Chondrocyte (in vitro differentiated cells): ENCODE data around the gene NPC1L1. TPM values are rescaled to one million over a fixed set of nuclear protein-coding genes. Genes with fewer than 3 reads are reported as not detected.
A peak's percentile ranks its signal among the peaks of the same experiment; 100 is the strongest.

Source experiments
- DNase-seq: peaks from one replicate; pipeline ENCODE4 v3.0.0; 2021; ENCODE audit warnings: mixed read lengths, low spot score
- H3K27ac Mint-ChIP-seq: one replicate; pipeline ENCODE4 v1.8.0; 2021; ENCODE audit warnings: mild to moderate bottlenecking, moderate library complexity, mixed read lengths; ENCODE audit not compliant: unreplicated experiment
- H3K27me3 Mint-ChIP-seq: 2 replicates; pipeline ENCODE4 v1.8.0; 2021; ENCODE audit warnings: low read depth, mixed read lengths
- H3K36me3 Mint-ChIP-seq: 2 replicates; pipeline ENCODE4 v1.8.0; 2021; ENCODE audit warnings: low read depth, mixed read lengths
- H3K4me1 Mint-ChIP-seq: 2 replicates; pipeline ENCODE4 v1.8.0; 2021; ENCODE audit warnings: low read depth, mild to moderate bottlenecking, mixed read lengths
- H3K4me3 Mint-ChIP-seq: one replicate; pipeline ENCODE4 v1.8.0; 2021; ENCODE audit warnings: mild to moderate bottlenecking, moderate library complexity, mixed read lengths; ENCODE audit not compliant: unreplicated experiment
- H3K9me3 Mint-ChIP-seq: 2 replicates; pipeline ENCODE4 v1.8.0; 2021; ENCODE audit warnings: low read depth, mixed read lengths
- CTCF ChIP-seq: fragments of 200-600 bp; sonication (generic); IDR thresholded peaks from 2 replicates; pipeline ENCODE4 v1.5.0; 2021; ENCODE audit warnings: antibody characterized with exemption, mild to moderate bottlenecking, moderate library complexity
- long read RNA-seq: library from polyadenylated mRNA; stranded (forward); transcript quantifications from one replicate; pipeline ENCODE4 v2.0.0, GENCODE V29; 2021
- total RNA-seq: library from RNA; stranded (reverse); gene quantifications from 3 replicates; pipeline ENCODE4 v1.2.1, GENCODE V29; 2021

The NPC1L1 gene
- total RNA-seq, result not detected in 3 replicates
- long read RNA-seq, result 0 reads

- Mint-ChIP-seq H3K27ac (no peak within 1 kb of the TSS), H3K4me1 (no peaks in the 10 kb centered on the region), H3K36me3 (no peaks in the 10 kb centered on the region), H3K27me3 (no peaks in the 10 kb centered on the region), H3K9me3 (no peaks in the 10 kb centered on the region), H3K4me3 (no peak within 1 kb of the TSS)
- peak; percentile 85 for DNase-seq
- TF ChIP-seq CTCF, result no peak
Observed at GRCh38 chr7:44541028-44541869, at the start of gene NPC1L1. Gene NPC1L1, minus strand, starts transcription at chr7:44541330. Its CDS starts 71 bp downstream, at chr7:44541259.

GRCh38 chr7:44590910-44591309 is 49.8 kb upstream of the NPC1L1 start:
- Mint-ChIP-seq H3K27me3 (no peaks in the 10 kb centered on the region), H3K9me3 (no peaks in the 10 kb centered on the region), H3K4me1 (peaks cover 5% of the 10 kb centered on the region), H3K27ac (no peak overlapping the region), H3K4me3 (no peak overlapping the region), H3K36me3 (no peaks in the 10 kb centered on the region)
- TF ChIP-seq CTCF, result no peak
- peak; percentile 18 for DNase-seq

- no peak overlapping the region for H3K4me3 Mint-ChIP-seq
- peaks cover 5% of the 10 kb centered on the region for H3K4me1 Mint-ChIP-seq
- H3K27ac Mint-ChIP-seq, result no peak overlapping the region
- H3K9me3 Mint-ChIP-seq, result no peaks in the 10 kb centered on the region
- no peaks in the 10 kb centered on the region for H3K27me3 Mint-ChIP-seq
- no peaks in the 10 kb centered on the region for H3K36me3 Mint-ChIP-seq
- TF ChIP-seq CTCF, result peak; percentile 92
- peak; percentile 13 for DNase-seq
Observed at GRCh38 chr7:44587843-44588711, 46.9 kb upstream of the NPC1L1 start.

GRCh38 chr7:44583146-44583865 is 42.2 kb upstream of the NPC1L1 start:
- Mint-ChIP-seq H3K4me1 (peaks cover 34% of the 10 kb centered on the region), H3K27me3 (no peaks in the 10 kb centered on the region), H3K36me3 (peaks cover 5% of the 10 kb centered on the region), H3K27ac (peak overlapping the region; percentile 95), H3K4me3 (peak overlapping the region; percentile 82), H3K9me3 (no peaks in the 10 kb centered on the region)
- no peak for TF ChIP-seq CTCF
- DNase-seq, result no peak
